Activated effector memory CD4-positive, alpha-beta T cell treated with Interleukin-2 at 50 U/mL for 16 hours (primary cell): ENCODE measurements around the gene ARAP2.

Experiments used
- DNase-seq: peaks from one replicate; pipeline ENCODE4 v3.0.0-alpha.2; 2020

ARAP2 gene

GRCh38 chr4:36088542-36088941, 155.8 kb downstream of the ARAP2 start:
- no peak for DNase-seq

- DNase-seq, result no peak
Measured at GRCh38 chr4:36086261-36086786, 158.0 kb downstream of the ARAP2 start.

- no peak for DNase-seq
Measured at GRCh38 chr4:36082817-36083216, 161.5 kb downstream of the ARAP2 start.

DNA sequence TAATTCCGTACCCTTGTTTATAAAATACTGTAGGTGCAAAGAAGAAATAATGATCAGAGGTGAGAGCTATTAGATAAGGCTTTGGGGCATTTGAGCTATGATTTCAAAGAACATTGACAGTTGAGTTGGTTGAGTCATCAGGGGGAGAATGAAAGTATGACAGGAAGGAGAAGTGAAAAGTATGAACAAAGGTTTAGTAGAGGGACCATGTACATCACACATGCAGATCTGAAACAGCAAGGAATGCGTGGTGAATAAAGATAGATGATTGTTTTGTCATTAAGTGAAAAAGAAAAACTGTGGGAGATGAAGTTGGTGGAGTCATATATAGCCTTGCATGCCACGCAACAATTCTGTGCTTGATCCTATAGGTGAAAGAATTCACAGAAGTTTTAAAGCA, 163.1 kb downstream of the ARAP2 start:
- DNase-seq, result no peak

- DNase-seq, result no peak
Measured at GRCh38 chr4:36079666-36080065, 164.6 kb downstream of the ARAP2 start.

GRCh38 chr4:36078319-36078718, 166.0 kb downstream of the ARAP2 start:
- DNase-seq, result no peak

DNA sequence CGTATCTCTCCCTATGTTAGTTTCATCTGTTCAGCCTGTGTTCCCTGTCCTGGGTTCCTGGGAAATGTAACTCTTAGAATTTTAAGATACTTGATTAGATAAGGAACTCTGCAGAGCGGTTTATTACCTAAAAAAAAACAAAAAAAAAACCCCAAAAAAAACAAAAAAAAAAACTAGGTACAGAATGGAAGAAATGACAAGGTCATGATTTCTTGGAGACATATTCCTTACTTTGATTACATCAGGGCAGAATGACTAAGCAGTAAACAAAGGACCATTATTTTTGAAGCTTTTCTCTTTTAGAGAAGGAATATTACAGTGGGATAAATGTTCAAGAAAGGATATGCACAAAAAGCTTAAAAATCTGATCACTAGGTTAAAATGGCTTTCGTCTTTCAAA, 171.8 kb downstream of the ARAP2 start:
- no peak for DNase-seq

DNA sequence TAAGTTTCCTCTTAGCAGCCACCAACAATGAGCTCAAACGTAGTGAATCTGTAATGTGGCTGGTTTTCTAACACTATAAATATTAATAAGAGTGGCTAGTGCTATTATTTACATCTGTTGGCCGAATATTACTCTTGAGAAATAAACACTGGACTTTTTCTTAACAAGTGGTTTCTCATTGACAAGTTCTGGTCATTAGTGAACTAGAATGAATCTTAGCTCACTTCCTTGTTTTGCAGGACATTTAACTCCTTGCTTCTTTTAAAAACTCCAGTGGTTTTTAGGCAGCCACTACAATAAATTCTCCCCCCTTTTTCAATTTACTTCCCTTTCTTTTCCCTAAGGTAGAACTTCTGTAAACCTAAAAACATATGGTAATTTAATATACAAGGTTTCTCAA, 177.2 kb downstream of the ARAP2 start:
- DNase-seq, result no peak

DNA sequence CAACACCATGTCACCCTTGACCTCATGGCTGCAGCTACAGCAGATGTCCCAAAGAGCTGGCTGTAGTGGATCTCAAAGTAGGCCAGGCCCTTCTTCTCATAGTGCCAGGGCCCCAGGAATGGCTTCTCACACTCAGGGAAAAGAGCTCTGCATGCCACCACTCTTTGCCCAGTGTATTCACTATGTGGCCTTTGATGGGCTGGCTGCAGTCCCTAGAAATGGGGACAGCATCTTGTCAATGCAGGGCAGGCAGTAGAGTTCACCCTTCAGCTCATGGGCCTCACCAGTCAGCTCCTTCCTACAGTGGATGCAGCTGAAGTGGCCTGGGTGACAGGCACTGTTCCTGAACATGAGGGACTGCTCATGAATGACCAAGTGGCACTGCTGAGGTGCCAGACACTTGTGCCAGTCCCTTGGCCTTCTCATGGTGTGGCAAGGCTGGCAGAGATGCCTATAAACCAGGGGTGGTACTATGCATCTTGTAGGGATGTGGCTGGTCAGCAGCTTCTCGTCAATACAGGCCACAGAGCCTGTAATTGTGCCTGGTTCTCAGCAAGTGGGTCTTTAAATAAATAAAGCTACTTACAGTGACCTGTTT, 178.9 kb downstream of the ARAP2 start:
- no peak for DNase-seq

GRCh38 chr4:36064117-36064516, 180.2 kb downstream of the ARAP2 start:
- DNase-seq, result no peak

- DNase-seq, result no peak
Measured at GRCh38 chr4:36056136-36056535, 188.2 kb downstream of the ARAP2 start.

GRCh38 chr4:36054694-36055422, 189.5 kb downstream of the ARAP2 start:
- no peak for DNase-seq

- no peak for DNase-seq
Measured at GRCh38 chr4:36053930-36054329, 190.4 kb downstream of the ARAP2 start.

GRCh38 chr4:36051634-36052033, 192.7 kb downstream of the ARAP2 start:
- no peak for DNase-seq

DNA sequence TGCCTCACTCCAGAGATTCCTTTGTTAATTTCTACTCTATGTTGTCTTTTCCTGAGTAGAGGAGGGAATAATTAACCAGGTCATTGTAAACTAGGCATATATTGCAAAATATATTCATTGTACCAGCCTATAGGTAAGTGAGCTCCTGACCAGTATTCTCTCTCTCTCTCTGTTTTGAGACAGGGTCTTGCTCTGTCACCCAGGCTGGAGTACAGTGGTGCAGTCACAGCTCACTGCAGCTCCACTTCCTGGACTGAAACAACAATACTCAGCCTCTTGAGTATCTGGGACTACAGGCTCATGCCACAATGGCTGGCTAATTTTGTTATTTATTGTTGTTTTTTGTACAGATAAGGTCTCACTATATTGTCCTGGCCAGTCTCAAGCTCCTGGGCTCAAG, 198.3 kb downstream of the ARAP2 start:
- no peak for DNase-seq

DNA sequence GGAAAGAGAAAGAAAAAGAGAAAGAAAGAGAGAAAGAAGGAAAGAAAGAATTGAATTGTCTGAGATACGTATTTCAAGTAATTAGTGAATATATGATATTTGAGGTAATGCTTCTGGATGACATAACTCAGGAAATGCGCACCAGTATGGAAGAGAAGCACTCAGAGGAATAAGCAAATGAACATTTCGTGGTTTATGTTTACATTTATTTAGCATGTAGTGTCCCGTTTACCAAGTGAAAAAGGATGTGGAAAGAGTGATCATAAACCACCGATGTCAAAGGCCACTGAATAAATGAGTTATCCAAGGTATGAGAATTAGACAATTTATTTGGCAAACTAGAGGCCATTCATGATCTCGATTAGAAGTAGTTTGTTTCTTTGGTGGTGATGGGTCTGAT, 200.4 kb downstream of the ARAP2 start:
- no peak for DNase-seq

GRCh38 chr4:36043241-36043640, 201.1 kb downstream of the ARAP2 start:
- no peak for DNase-seq

- DNase-seq, result no peak
Measured at GRCh38 chr4:36042122-36042970, 202.0 kb downstream of the ARAP2 start.

- DNase-seq, result no peak
Measured at GRCh38 chr4:36041340-36041739, 203.0 kb downstream of the ARAP2 start.

DNA sequence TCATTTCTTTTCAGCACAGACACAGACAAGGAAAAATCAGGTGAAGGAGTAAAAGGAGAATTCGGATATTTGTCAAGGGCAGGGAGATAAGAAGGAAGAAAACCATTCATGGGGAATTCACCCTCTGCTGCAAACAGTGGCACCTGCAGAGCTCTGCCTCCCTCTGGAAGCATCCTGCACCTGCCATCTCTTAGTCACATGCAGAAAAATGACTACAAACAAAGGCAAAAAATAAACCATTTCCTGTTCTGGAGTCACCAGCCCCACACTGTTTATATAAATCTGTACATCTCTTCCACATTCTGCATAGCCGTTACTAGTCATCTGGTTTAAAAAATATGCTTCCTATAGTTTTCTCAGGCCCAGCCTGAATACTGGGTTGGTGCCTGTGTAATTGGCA, 205.3 kb downstream of the ARAP2 start:
- DNase-seq, result no peak

DNA sequence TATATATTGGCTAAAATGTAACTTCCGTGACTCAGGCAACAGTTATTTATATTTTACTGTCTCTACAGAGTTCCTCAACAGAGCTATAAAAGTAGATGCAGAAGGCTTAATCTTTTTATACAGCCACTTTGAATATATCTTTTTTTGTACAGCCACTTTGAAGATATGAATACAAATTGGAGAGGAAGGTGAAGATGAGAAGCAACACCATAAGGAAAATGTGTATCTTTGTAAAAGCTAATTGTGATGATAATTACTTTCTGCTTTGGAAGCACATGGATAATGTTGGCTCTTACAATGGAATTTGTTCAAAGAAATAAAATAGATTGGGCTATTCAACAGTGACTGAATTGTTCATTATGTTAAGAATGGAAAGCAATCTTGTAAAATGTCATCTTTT, 205.8 kb downstream of the ARAP2 start:
- DNase-seq, result no peak

DNA sequence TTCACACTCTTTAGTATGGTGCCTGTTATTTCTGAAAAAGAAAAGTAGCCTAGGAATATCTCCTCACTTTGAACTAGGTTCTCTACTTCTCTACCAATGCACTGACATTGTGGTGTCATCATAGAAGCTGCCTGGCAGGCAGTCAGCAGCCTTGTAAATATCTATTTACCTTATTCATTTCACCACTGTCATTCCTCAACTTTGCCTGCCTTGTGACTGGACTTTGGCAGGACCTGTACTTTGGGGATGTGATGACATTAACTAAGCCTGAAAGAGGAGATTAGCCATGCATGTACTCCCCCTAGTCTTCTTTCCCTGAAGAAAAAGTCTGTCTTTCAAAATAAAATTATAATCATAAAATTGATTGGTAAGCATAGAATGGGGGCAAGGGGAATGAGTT, 207.2 kb downstream of the ARAP2 start:
- DNase-seq, result no peak

- DNase-seq, result no peak
Measured at GRCh38 chr4:36029951-36030350, 214.4 kb downstream of the ARAP2 start.

- DNase-seq, result no peak
Measured at GRCh38 chr4:36027203-36027602, 217.1 kb downstream of the ARAP2 start.
